ENCODE results near the gene SCIN.
"Not testable (repeated sequence)": the region's sequence is repeated elsewhere in the genome, so short reads cannot be mapped to it uniquely, and the experiment has no call there.

SCIN gene

DNA sequence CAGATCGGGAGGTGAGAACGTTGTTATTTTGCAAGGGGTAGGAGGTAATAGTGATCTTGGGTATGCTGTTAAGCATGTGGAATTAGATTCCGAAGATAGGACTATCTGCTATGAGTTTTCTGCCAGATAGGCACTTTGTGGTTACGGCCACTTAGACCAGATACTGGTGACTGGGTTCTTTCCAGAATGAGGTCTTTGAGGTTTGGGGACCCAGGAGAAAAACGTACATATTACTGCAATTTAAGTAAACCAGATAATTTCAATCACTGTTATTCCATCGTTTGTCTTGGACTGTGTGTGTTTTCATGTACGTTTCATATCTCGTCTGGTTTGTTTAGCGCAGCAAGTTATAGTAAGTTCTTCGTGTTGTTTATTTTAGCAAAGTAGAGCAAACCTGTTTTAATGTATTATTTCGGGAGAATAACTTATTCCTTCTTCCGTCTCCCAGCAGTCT, 117.2 kb downstream of the SCIN start:
- no peak for DNase-seq (ENCODE audit: low read depth in 2 of 2)

DNA sequence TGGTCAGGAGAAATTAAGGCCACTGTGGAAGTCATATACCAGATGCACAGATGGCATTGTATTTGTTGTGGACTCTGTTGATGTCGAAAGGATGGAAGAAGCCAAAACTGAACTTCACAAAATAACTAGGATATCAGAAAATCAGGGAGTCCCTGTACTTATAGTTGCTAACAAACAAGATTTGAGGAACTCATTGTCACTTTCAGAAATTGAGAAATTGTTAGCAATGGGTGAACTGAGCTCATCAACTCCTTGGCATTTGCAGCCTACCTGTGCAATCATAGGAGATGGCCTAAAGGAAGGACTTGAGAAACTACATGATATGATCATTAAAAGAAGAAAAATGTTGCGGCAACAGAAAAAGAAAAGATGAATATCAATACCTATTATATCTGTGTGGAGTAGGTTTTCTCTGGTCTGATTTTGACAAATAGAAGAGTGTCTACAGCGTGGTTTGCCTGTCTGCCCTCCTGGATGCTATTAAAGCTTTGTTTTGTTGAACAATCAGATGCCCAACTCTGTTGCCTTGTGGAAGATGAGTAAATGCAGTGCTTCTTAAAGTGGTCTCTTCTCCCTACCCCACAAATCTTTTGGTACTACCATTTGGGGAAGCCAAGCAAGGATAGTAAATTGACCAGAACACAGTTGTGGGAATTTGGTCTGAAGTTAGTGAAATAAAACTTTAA, 118.1 kb downstream of the SCIN start:
- DNase-seq (ENCODE audit: low read depth in 2 of 2), result not testable (repeated sequence)

DNA sequence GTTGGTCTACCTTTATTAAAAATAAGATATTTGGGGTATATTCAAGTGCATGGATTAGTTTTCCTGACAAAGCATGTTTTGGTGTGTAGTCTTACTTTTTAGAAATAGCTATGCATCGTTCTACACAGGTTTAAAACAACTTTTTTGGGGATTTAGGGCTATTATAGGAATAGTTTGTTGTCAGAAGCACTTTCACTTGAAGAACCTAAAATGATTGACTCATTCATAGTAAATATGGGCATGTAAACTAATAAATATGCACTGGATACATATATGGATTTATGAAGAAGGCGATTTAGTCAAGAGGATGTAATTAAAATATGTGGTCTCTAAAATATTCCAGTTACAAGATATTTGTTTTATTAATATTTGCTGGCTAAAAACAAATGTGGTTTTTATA, 118.9 kb downstream of the SCIN start:
- DNase-seq (ENCODE audit: low read depth in 2 of 2), result no peak

DNA sequence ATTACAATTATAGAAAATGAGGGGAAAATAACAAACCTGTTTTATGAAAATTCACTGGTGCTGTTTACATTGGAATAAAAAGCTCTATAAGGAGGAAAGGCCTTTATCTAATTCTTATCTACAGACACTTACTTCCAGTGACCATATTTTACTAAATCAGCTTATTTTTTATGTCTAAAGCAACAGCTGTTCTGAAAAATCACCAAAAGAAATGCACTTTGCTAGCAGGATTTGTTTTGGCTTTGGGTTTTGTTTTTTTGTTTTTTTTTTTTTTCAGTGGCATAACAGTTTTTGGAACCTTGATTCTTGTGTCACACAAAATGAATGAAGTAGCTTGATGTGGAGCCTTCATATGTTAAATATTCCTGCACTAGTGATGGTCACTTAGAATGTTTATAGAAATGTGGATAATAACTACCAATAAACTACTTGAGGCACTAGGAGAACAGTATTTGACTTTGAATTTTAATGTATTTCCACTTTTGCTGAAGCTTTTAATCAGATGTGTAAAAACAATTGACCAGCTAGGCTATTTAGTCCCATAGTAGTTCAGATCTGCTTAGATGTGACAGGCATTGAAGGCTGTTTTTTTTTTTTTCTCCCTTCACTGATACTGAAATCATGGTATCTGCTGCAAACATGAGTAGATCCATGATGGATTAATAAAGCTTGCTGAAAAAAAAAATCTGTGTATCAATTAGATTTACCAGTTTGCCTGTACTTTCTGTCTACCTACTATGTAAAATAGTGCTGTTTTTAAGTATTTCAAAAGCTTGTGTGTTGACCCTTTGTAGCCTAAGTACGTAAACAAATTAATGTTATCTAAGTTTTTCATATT, 119.7 kb downstream of the SCIN start:
- DNase-seq (ENCODE audit: low read depth in 2 of 2), result no peak

DNA sequence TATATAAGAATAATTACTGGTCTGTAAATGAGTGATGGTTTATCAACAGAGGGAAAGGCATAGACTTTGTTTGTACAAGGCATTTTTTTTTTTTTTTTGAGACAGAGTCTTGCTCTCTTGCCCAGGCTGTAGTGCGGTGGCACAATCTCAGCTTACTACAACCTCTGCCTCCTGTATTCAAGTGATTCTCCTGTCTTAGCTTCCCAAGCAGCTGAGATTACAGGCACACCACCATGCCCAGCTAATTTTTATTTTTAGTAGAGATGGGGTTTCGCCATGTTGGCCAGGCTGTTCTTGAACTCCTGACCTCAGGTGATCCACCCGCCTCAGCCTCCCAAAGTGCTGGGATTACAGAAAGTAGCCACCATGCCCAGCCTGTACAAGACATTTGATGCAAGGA, 120.9 kb downstream of the SCIN start:
- DNase-seq (ENCODE audit: low read depth in 2 of 2), result not testable (repeated sequence)

DNA sequence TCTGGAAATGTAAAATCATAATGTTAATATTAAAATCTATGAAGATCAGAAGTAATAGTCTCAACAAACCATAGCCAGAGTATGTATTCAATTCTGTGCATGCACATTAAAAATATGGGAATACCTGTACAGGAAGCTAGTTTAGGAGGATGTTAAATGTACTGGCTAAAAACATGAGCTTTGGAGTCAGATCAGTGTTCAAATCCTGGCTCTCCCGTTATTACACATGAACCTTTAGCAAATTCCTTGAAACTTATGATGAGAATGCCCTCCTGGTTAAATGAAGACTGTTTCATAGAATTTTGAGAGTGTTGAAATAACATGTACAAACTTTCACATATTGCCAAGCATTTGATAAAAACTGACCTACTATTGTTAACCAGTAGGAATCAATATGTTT, 121.5 kb downstream of the SCIN start:
- no peak for DNase-seq (ENCODE audit: low read depth in 2 of 2)

DNA sequence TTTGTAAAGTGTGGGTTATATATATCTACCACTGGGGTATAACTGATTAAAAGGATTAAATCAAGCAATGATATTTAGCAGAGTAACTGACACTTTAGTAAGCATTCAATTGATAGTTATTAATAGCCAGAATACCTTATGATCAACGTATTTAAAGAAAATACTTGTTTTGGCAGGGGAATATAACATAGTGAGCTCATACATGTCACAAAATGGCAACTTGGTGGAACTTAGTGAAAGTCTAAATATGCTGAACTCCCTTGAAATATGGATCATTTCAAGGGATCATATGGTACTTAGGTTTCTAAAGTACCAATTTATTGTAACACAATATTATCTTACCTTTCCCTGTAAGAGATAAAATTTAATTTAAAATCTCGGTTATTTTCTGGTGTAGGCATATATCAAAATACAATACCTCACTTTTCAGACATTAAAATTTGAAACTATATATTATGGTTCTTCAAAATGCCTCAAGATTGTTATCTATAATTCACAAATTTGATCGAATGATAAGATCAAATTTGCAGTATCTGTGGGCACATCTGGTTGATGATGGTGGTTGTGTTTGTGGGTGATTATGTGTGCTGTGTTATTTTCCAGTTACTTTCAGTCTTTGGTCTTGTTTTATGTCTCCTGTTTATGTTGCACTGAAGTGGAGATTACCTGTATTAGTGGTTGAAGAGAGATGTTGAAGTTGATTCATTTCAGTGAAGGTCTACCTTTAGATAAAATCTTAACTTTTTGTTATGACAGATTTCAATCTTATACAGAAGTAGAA, 122.1 kb downstream of the SCIN start:
- no peak for DNase-seq (ENCODE audit: low read depth in 2 of 2)

DNA sequence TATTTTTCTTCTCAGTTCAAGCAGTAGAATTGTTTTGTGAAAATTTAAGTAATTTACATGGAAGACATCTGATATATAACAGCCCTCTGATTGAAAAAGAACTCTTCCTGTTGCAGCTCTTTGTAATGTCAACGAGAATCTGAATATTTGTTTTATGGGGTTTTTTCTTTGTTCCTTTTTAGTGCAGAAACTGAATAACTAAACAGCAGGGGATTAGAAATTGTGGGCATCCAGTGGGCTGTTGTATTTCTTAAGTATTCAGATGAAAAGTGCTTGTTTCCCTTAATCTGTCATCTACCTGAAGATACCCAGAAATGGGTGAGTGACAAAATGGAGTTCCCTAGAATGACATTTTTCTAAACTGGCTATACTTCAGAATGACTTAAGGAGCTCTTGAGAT, 124.3 kb downstream of the SCIN start:
- DNase-seq (ENCODE audit: low read depth in 2 of 2), result no peak

DNA sequence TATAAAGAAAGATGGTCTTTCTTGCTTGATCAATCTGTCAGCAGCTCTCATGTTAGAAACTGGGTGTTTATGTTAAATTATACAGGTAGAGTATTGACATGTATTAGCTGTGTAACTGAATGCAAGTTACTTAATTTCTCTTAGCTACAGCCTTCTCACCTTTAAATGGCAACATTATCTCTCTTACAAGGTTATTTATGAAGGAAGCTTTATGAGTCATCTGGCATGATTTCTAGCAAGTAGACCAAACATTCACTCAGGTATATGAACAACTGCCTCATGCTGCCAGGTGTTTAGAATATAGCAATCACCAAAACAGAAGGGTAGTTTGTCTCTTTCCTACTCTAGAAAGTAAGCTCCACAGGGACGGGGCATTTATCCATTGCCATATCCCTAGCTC, 125.4 kb downstream of the SCIN start:
- no peak for DNase-seq (ENCODE audit: low read depth in 2 of 2)

DNA sequence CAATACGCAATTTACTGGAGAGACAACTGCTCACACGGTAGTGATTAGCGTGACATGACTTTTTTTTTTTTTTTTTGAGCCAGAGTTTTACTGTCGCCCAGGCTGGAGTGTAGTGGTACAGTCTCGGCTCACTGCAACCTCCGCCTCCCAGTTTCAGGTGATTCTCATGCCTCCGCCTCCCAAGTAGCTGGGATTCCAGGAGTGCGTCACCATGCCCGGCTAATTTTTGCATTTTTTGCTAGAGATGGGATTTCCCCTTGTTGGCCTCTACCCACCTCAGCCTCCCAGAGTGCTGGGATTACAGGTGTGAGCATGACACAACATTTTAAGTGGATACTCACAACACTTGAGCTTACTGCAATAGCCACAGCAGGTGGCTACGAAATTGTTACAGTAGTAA, 128.8 kb downstream of the SCIN start:
- no peak for DNase-seq (ENCODE audit: low read depth in 2 of 2)

DNA sequence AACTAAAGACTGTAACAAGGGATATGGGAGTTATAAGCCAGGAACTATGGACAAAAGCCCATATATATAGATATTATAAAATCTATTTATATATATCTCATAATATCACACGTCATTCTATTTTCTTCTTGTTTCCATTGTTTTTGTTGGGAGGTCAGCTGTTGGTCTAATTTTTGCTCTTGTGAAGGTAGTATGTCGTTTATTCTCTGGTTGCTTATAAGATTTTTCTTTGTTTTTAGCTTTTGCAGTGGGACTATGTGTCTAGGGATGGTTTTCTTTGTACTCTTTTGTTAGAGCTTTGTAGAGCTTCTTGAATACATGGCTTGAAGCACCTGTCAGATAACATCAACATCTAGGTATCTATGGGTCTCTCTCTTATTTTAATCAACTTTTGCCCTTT, 130.9 kb downstream of the SCIN start:
- DNase-seq (ENCODE audit: low read depth in 2 of 2), result no peak

DNA sequence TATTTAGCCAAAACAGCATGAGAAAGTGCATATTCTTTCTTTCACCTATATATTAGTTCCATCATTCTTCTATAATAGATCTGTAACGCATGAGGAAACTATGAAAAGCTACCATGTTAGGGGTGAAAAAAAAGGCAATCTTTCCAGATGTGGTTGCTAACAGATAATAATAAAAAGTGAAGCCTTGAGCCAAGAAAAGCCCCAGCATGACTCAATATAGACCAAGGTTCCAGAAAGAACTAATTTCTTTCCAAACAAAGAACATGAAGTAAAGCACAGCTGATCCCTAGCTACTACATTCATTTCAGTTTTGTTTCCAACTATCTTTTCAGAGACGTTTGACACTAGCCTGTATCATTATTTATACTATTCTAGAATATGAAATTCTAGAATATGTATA, 133.4 kb downstream of the SCIN start:
- no peak for DNase-seq (ENCODE audit: low read depth in 2 of 2)

DNA sequence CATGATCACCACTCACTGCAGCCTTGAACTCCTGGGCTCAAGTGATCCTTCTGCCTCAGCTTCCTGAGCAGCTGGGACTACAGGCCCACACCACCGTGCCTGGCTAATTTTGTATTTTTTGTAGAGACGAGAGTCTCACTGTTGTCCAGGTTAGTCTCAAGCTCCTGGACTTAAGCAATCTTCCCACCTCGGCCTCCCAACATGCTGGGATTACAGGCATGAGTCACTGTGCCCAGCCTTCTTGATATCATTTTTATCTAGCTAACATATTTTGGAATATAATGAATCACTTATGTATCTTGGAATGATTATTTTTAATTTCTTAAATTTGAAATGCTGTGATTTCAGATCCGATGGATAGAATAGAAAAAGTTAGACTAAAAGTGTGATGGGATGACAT, 135.4 kb downstream of the SCIN start:
- DNase-seq (ENCODE audit: low read depth in 2 of 2), result no peak

DNA sequence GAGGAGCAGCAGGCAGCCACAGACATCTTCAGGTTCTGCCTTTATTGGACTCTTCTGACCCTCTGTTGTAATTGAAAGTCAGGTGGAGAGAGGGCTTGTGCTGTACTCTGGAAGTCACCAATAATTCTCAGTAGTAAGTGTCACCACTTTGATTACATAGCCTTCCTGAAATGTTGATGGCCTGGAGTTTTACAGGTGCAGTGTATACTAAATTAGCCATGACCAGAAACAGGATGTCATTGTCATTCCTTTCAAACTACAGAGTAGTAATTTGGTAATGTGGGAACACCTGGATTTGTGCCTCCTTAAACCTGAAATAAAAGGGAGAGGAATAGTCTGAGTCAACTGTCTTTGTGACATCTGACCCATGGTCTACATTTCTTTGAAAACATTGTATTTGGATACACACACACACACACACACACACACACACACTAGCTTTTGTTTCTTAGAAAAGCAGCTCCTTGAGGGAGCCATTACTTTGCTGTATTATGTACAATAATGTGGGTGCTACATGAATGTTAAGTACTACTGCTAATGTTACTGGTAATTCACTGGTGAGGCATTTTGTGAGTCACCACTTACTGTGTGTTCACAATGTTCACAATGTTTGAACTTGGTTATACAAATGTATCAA, 136.5 kb downstream of the SCIN start:
- DNase-seq (ENCODE audit: low read depth in 2 of 2), result no peak

DNA sequence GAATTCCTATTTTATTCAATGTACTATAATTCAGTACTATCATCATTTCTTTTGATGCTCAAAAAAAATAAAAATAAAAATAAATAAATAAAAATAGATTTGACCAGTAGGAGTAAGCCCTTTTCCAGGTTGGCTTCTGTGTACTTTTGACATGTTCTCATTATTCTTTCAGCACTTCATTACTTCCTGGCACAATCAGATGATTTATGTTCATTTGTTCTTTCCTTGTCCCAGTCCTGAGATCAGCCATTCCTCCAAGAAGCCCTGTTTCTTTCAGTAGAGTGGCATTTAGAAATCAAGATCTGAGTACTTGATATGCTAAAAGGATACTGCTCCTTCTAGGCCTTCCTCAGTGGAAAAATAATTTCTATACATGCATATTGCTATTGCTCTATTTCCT, 137.8 kb downstream of the SCIN start:
- no peak for DNase-seq (ENCODE audit: low read depth in 2 of 2)

All from stimulated activated CD8-positive, alpha-beta memory T cell treated with anti-CD3 and anti-CD28 coated beads, Interleukin-15, amount 100 ng/mL, for 4 hours (primary cell).